Left ventricle myocardium superior (tissue), 1 donor: ENCODE measurements around the gene SLC5A7. TPM values are rescaled to one million over a fixed set of nuclear protein-coding genes. Genes with fewer than 3 reads are reported as not detected.

ENCODE experiments used
- ATAC-seq: fragments of 200-7000 bp; cut with Tn5 transposase; one replicate; pipeline ENCODE4 v1.9.1; 2020; ENCODE audit warnings: mild to moderate bottlenecking, moderate library complexity
- DNase-seq: peaks from one replicate; pipeline ENCODE4 v3.0.0-alpha.2; 2020
- intact Hi-C: fragments of 100-400 bp; cut with micrococcal nuclease; formaldehyde crosslinking; loops from one replicate; pipeline ENCODE4 v1.11.0; 2022
- long read RNA-seq: library from polyadenylated mRNA; unstranded; transcript quantifications from one replicate; pipeline ENCODE4 v2.0.0, GENCODE V29; 2021
- total RNA-seq: library from RNA; stranded (reverse); fragmentation: NEBNext Ultra II Directional; extraction: Animal tissue kit (Norgen Biotek cat#: 25700); gene quantifications from one replicate; pipeline ENCODE4 v1.2.1, GENCODE V29; 2021
- donor health status: DM: no; HTN: yes; CAD: no; lungs with severe emphysema.

Gene SLC5A7
- 0.07 TPM for total RNA-seq
- long read RNA-seq, result 0 reads

DNA sequence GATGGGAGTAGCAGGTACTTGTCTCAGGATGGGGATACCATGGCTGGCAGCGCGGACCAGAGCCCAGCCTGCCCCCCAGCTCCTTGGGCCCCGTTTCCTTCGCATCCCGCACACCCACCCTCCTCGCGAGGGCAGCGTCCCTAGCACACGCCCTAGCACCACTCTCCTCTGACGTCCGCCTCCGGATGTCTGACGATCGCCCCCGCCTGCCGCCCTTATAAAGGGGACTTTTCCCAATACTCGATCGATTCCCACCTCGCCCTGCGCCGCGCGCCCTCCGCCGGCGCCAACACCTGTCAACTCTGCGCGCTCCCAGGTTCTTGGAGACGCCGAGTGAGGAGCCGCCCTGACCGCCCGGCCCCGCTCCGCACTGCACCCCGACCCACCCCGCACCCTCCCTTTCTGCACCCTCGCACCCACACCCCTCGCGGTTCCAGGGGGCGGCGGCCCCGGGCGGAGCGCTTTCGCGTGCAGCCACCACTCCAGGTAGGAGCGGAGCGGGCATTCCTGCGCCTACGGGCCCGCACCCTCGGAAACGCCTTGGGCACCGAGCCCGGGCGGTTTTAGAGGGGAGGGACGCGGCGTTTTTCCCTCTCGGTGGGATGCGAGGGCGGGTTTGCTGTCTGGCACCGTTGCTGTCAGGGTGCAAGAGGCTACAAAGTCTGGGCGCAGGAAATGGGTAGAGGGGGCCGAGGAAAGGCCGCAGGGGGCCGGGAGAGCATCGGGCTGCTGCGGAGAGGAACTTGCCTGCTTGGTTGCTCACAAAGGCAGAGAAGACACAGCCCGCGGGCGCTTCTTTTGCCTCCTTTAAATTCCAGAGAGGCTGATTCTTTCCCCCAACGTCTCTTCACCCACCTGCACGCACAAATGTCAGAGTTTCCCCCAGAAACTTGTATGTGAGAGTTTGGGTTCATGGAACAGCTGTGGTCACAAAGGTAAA is at the start of gene SLC5A7:
Gene SLC5A7 (plus strand): TSS at position 247 of the 940 bp plus-strand sequence. CDS start 1,632 bp downstream, outside the sequence.
- DNase-seq, result peak; percentile 24

DNA sequence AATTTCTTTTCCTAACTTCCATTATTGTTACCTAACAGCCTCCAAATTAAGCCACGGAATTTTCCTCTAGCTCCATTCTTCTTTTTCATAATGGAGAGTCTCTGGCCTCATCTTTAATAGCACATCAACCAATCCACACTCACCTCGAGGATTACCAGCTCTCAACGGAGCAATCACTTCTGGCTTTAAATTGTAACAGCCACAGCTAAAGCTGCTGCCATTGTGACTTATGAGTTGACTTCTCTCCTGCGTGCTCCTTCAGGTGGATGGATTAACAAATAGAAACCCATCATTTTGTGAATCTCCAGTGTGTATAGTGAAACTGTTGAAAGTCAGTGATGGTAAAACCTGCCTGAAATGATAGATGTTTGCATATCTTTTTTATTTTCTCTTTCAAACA is 24.9 kb upstream of the SLC5A7 start:
- intact Hi-C loops, result no loop called here
- DNase-seq (no peak), ATAC-seq (no peak)

More for the DNA sequence above, at the start of gene SLC5A7:
- ATAC-seq, result no peak
- intact Hi-C loops, result no loop called here

DNA sequence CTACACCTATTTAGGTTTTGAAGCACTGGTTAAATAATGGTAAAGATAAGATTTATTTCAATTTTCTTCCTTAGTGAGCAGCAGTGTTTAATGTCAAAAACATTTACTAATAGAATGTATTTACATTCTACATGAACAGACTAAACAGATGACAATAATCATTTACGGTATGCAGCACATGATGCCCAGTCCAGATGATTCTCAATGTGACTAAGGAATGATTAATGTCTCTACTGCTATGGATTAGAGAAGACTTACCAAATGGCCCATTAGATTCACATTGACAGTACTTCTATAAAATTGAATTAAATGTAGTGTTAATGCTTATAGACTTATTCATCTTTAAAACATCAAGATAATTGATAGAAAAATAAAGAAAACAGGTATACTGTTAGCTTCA is 22.1 kb upstream of the SLC5A7 start:
- intact Hi-C loops, result no loop called here
- ATAC-seq, result no peak
- DNase-seq, result no peak

DNA sequence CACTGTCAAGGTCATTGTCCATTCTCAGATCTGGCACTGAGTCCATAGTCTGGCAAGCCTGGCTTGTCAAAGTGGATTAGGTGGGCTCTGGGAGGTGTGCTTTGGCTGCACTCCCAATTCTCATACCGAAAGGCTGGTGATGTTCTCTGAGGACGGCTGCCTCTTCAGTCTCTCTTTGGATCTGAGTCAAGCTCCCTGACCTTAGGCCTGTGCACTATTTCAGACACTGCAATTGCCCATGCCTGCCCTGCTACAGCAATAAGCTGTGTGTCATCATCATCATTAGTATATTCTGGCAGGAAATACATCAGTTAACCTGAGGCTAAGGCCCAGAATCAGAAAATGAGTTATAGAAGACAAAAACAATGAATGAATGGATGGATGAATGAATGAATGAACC is 1.6 kb upstream of the SLC5A7 start:
- intact Hi-C loops, result no loop called here
- no peak for ATAC-seq

DNA sequence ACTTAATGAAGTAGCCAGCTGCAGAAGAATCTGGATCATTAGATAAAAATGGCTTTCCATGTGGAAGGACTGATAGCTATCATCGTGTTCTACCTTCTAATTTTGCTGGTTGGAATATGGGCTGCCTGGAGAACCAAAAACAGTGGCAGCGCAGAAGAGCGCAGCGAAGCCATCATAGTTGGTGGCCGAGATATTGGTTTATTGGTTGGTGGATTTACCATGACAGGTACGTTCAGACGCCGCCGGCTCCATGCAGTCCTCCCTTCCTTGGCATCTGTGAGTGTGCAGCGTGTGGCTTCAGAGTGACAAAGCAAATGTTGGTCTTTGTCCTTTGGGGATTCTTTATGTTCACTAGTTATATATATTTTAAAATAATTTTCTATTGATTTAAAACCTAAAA is 1.8 kb downstream of the SLC5A7 start:
- intact Hi-C loops, result no loop called here
- ATAC-seq, result no peak
- no peak for DNase-seq

More for the DNA sequence above, 1.6 kb upstream of the SLC5A7 start:
- no peak for DNase-seq

DNA sequence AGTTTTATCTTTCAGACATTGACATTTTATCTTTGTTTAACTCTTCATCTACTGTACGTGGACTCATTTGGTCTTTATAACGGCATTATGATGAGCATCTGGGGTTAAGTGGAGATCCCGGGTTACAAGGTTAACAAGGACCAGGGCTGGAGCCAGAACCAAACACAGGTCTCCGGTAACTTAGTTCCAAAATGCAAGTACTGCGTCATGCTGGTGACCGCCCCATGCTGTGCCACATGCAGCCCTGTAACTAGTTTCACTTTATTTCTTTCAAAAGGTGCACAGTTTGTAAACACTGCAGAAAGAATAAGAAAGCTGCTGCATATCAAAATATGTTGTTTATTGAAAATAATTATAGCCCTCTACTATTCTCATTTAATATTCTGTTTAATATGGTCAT is 3.1 kb downstream of the SLC5A7 start:
- ATAC-seq, result no peak
- DNase-seq, result no peak

DNA sequence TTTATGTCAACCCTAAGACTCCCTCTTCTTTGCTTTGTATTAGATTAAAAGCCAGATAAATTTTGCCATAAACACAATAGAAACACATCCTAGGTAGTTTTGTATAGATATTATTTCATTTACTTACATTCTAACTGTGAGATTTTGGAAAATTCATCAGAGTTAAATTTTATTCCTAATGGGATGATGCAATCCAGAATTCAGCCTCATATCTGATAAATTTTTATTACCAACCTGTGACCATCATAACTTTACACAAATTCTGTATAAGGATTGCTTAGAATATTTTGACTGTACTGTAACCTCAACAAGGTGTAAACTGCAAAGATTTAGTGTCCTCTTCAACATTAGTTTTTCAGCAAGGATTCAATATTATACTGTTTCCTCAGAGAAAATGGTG is 4.4 kb downstream of the SLC5A7 start:
- DNase-seq (no peak), ATAC-seq (no peak)
- intact Hi-C loops, result no loop called here

More for the DNA sequence above, 3.1 kb downstream of the SLC5A7 start:
- intact Hi-C loops, result no loop called here

DNA sequence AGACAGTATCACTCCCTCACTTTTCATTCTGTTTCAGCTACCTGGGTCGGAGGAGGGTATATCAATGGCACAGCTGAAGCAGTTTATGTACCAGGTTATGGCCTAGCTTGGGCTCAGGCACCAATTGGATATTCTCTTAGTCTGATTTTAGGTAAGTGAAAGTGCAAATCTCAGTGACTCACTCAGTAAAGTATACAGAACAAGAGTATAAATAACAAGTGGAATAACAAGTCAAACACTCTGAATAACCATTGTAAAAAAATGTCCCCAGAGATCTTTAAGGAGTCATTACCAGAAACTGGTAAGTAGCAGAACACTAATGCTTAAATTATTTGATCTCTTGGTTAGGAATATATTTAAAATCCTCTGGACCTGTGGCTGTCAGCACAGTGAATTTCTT is 5.7 kb downstream of the SLC5A7 start:
- intact Hi-C loops, result no loop called here
- no peak for ATAC-seq
- no peak for DNase-seq

DNA sequence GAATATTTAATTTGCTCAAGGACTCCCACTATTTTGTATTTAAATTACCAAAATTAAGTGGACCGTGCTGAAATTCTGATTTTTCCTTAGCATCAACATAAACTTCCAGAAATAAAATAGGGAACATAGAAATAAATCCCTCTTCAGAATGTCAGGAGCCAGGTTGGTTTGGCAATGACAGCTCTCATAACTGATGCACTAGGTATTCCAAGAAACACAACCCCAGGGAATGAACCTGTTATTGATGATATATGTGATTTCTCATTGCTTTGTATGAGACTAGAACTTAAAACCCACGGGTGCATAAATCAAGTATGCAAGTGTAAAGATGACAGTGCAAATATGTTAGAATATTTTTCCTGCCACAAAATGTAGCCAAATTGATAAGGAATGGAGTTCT is 12.8 kb downstream of the SLC5A7 start:
- intact Hi-C loops, result no loop called here
- no peak for ATAC-seq
- no peak for DNase-seq

DNA sequence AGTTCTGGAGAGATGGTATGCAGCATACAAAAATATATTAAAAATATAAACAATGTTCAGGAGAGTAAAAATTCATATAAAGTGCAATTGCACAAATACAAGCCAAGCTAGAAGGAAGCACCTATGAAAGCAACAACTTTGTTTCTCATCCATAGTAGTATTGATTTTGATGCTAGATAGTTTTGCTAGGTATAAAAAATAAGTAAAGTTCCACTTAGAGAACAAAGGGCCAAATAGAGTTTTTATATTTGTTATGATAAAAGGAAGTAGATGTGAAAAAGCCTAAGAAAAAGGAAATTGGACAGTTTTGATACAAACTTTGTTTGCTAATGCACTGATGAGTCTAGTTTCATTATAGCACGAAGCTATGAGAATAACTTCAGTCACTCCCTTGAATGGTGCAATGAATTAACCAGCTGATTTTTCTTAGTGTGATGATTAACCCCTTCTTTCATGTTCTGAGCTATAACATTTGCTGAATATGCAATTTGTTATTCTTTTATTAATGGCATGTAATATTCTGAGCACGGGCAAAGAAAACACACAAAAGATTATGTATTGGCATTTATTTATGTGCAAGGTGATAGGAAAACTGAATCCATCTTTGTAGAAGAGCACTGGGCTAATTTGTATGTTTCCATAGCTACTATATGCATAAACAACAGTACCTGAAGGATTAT is 24.7 kb downstream of the SLC5A7 start:
- intact Hi-C loops, result no loop called here
- no peak for DNase-seq
- no peak for ATAC-seq

DNA sequence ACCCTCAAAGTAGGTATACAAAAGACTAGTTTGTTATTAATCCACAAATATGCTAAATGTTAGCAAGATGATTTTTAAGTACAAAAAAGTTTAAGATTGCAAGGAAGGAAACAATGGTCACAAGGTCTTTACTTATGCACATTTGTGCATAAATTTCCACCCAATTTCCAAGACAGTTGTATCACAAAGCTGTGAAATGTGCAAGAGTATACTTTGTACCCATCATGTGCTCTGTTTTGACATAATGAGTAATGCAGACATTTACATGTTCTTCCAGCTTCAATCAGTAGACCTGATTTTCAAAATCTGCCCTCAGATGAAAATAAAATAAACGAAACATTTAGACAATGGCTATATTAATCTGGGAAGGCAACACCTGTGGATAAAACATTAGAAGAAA is 27.0 kb downstream of the SLC5A7 start:
- DNase-seq (no peak), ATAC-seq (no peak)
- intact Hi-C loops, result no loop called here

DNA sequence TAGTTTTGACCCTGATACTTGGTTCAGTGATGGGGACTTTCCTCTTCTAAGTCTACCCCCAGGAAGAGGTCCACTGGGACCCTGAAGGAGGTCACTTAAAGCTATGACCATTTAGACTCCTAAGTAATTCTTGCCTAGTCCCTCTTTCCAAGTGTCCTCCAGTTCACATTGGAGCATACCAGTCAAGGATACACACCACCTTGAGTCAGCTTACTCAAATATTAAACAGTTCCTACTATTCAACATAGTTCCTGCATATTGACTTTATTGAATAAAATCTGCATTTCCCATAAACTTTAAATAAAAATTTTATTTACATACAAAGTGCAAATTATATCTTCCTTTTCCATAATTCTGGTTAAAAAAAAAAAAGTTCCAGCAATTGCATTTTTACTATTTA is 36.3 kb downstream of the SLC5A7 start:
- DNase-seq, result no peak
- intact Hi-C loops, result no loop called here
- ATAC-seq, result no peak

DNA sequence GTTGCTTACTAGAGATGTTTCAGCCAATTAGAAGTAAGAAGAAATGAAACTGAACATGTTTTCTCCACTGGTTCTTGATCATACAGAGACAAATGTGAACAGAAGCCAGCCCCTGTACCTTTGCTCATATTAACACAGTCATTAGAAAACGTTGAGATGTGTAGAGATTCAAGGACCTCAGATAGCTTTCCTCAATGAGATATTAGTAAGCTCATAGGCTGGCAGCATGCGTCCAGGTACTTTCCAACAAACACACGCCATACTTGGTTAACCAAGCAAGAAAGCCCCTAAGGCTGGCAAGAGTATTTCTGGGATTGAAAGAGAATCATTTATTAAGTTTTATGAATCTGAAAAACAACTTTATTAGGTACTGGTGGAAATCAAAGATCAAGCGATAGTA is 37.5 kb downstream of the SLC5A7 start:
- intact Hi-C loops, result no loop called here
- no peak for ATAC-seq
- DNase-seq, result no peak

DNA sequence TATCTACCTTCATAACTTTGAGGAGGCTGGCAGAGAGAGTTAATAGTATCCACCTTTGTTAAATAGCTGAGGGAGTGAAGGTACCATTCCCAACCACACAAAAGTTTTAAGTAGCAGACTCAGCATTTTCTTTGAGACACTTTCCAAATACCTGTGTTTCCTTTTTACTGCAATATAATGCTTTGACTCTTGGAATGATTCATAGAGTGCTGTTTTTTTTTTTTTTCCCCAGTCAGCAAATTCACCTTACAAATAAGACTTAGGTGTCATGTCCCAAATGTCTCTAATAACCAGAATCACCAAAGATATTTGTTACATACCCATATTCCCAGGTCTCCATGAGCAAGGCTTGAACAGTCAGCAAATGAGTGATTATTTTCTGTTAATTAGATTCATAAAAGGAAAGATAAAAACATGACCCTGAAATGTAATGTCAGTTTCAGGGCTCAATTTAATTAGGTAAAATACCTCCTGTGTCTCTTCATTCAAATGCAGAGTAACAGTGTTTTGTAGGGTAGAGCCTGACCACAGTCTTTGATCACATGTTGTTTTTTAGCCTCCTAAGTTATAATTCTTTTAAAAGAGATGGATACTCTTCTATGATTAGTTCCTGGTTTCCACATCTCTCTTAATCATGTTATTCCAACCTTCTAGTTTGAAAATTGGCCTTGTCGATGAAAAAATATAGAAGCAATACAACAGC is 39.9 kb downstream of the SLC5A7 start:
- ATAC-seq, result no peak
- no peak for DNase-seq
- intact Hi-C loops, result no loop called here

DNA sequence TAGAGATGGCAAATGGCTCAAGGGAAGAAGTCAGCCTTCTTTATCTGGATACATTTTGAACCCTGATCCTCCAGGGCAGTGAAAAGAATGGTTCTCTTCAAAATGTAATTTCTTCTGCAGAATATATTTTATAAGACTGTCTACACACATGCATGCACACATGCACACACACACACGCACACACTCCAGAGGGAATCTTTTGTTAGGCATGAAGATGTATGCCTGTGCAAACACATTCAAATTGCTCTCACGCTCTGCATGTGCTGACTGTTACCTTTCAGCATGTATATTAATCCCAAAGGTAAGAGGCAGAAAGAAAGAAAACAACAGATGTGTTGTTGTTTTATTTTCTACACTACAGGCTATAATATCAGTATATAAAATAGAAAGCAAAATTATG is 43.2 kb downstream of the SLC5A7 start:
- intact Hi-C loops, result no loop called here
- DNase-seq, result no peak
- no peak for ATAC-seq

DNA sequence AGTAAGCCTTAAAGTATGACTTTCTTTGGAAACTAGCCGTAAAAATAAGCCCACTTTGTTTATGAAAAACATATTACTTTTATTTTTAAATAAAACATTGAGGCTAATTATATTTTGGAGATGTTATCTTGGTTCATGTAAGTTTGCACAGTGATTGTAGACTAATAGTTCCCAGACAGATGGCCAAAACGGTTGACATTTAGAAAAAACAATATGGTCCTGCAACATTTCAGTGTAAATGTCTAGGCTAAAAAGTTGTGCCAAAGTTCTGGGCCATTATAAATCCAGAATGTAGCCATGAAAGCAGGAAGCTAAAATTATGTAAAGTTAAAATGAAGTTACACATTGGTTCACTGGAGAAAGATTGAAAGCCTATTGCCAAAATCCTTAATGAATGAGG is 43.6 kb downstream of the SLC5A7 start:
- DNase-seq (no peak), ATAC-seq (no peak)
- intact Hi-C loops, result no loop called here

DNA sequence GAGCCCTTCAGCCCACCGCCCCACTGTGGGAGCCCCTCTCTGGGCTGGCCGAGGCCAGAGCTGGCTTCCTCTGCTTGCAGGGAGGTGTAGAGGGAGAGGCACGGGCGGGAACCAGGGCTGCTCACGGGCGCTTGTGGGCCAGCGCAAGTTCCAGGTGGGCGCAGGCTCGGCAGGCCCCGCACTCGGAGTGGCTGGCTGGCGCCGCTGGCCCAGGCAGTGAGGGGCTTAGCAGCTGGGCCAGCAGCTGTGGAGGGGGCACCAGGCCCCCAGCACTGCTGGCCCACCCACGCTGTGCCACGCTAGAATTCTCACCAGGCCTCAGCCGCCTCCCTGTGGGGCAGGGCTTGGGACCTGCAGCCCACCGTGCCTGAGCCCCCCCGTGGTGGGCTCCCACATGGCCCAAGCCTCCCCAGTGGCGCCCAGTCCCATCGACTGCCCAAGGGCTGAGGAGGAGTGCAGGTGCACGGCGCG is 45.2 kb downstream of the SLC5A7 start:
- DNase-seq, result no peak
- ATAC-seq, result no peak
- intact Hi-C loops, result no loop called here

DNA sequence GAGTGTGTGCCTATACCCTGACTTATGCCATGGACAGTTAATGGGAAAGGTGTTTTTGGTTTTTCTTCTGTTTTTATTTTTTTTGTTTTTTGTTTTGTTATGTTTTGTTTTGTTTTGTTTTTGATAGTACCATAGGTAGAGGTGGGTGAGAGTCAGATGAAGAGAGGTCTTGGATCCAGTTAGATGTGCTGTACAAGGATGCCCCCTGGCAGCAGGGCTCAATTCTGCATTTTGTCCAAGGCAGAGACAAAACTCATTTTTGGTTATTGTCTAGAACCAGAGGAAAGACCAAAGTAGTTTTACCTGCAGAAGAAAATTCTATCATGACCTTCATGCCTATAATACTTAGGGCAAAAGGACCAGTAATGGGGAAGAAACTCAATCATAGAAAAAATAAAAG is 48.5 kb downstream of the SLC5A7 start:
- intact Hi-C loops, result no loop called here
- no peak for ATAC-seq
- DNase-seq, result no peak

DNA sequence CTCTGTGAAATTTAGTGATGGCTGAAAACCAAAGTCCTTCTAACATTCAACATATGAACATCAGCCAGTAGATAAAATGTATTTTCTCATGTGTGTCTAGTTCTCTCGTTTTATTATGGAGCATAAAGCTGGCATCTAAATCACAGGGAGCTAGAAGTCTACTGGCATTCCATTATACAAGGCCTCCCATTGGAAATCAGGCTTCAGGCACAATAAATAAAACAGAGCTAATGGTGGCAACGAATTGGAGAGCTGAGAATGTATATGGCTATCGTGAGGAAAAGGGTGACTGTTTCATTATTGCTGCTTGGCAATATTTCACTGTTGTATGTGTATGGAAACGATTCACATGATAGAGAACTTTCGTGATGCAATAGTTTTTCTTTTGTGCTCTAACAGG is 62.4 kb downstream of the SLC5A7 start:
- DNase-seq (no peak), ATAC-seq (no peak)
- intact Hi-C loops, result no loop called here

DNA sequence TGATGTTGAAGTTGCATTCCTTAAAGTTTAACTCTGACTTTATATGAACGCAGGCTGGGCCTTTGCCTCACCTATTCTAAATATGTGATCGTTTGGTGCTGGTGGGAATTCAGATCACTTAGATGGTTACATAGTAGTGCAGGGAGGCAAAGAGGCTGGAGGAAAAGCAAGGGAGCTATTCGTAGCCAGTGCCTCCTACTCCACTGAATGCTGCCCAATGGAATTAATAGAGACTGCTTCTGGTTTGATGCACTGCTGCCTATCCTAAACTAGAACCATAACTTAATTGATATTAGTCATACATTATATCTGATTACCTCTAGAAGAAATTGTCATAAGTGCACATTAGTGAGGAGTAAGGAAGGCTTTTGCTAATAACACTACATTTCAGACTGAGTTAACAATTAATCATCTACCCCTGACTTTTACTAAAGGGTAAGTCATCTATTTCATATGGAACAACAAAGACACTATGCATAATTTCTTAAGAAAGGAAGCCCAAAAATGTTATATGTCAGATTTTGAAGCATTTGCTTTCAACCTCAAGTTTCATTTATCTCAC is 72.3 kb downstream of the SLC5A7 start:
- no peak for ATAC-seq
- intact Hi-C loops, result no loop called here
- no peak for DNase-seq
